GM15510 (cell line): Measurements from ENCODE around the gene CTIF.

Experiments used
- POLR2A ChIP-seq: IDR thresholded peaks from 3 replicates; pipeline ENCODE4 v1.6.1; 2011; ENCODE audit warnings: borderline replicate concordance; ENCODE audit not compliant: insufficient read length; ENCODE audit errors: extremely low read depth

Gene CTIF

GRCh38 chr18:48850822-48851598 is 312.2 kb downstream of the CTIF start:
- no peak for TF ChIP-seq POLR2A

DNA sequence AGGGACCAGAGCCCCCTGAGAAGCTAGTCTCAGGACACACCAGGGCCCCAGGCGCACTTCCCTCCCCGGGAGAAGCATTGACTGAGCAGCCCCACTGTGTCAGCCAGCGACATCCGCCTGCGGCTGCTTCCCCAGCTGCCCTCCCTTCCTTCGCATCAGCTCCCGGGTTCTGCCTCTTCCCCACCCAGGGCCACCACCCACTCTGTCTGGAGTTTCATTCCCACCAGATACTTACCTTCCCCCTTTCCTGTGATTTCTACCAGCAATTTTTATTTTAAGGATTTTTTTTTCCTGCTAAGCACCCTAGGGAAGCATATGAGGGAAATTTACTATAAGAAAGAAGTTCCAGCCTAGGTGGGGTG is 312.7 kb downstream of the CTIF start:
- no peak for TF ChIP-seq POLR2A

GRCh38 chr18:48852292-48852691 is 313.5 kb downstream of the CTIF start:
- TF ChIP-seq POLR2A = no peak

DNA sequence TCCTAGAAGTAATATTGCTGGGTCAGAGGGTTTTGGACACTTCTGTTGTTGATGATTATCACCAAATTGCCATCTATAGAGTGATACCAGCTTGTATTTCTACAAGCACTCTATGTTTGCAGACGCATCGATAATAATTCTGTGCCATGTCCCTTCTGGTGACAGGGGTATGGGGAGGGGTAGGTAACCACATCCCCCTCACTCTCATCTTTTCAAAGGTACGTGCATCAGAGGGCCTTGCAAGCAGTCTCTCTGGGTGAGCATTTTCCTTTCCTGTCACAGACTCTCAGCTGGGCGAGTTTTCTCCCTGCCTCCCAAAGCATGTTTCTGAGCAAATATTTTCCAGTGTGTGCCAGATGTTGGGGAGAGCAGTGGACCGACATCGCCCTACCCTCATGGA is 314.0 kb downstream of the CTIF start:
- no peak for TF ChIP-seq POLR2A

DNA sequence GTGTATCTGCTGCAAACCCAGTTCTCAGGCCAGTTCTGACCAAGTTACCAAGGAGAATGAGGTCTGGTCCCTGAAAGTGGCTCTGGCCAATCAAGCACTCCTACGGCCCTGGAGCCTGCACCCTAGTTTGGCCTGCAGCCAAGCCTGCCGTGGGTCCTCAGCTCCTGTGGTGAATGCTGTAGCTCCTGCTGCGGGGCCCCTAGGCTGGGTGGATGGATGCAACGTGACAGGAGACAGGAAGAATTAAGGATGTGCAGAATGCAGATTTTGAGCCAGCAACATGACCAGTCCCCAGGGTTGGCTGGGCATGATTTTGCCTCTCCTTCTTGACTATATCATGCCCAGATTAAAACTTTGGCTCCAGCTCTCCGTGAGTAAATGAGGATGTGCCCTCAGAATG is 314.8 kb downstream of the CTIF start:
- TF ChIP-seq POLR2A = no peak

GRCh38 chr18:48854780-48855179 is 315.9 kb downstream of the CTIF start:
- no peak for TF ChIP-seq POLR2A

DNA sequence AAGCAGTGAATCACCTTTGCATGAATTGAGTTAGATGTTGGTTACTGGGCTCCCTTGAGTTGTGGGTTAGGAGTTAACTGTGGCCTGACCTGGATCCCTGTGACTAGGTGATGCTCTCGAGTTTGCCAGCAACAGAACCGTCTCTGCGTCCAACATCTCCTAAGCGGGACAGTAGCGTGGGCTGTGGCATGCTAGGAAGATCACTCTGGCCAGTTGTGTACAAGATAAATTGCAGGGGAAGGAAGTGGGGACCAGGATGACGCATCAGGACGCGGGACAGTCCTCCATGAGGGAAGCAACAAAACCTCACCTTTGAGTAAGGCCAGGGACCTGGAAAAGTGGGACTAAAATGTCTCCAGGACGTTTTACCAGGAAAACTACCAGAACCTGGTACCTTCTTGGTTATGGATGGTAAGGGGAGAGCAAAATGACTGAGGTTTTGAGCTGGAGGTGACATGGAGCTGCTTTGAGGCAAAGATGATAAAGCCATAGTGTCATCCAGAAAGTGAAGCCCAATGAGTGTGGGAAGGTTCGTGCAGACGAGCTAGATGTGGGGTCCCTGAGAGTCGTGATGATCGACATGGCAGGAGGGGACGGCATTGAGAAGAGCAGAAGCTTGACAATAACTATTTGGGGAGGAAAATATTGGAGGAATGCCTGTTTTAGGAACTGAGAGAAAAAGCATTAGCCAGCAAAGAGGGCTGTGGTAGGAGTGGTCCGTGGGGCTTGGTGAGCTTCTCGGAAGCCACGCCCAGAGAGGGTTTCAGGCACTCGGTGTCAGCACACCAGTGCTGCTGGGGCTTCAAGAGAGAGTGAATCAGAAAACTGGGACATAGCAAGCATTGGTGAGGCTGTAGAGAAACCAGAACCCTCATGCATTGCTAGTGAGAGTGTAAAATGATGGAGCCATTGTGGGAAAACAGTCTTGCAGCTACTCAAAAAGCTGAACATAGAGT is 316.9 kb downstream of the CTIF start:
- TF ChIP-seq POLR2A = no peak

DNA sequence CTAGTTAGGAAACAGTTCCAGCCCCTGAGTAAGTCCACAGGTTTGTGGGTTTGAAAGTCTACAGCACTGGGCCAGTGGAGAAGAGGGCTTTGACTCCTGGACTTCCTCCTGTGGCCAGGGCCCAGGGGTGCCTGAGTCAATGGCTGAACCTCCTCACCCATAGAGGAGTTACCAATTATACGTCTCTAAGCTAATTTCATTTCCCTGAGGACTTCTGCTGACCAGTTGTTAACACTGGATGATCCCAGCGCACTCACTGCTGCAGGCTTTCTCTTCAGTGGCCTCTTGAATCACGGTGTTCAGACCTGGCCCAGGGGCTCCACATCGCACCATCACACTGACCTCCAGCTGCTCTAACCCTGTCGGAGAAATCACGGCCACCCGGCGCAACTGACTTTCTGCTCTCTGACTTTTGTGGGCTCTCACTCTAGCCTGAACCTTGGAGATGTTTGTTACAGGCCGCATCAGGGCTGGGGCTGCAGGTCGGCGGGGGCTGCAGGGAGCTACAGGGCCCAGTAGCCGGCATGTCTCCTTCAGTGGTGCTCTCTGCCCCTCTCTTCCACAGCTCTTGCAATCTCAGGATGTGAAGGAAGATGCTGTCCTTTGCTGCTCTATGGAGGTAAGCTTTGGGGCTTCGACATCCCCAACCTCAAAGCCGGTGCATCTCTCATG is 318.3 kb downstream of the CTIF start:
- TF ChIP-seq POLR2A = no peak

DNA sequence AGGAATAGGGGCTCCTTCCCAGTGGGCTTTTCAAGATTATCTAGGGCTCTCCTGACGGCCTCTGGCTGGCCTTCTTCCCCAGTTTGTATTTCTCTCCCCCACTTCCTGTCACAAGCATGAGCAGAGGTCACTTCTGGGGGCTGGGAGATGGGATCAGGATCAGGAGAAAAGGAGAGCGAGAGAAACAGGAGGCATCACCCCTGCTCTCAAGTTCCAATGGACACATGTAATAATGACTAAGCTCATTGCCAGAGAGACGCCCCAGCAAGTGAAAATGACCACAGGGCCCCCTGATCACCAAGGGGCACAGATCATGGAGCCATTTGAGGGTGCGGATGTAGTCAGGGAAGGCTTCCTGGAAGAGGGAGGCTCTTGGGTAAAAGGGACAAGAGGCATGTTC is 319.8 kb downstream of the CTIF start:
- TF ChIP-seq POLR2A = no peak

DNA sequence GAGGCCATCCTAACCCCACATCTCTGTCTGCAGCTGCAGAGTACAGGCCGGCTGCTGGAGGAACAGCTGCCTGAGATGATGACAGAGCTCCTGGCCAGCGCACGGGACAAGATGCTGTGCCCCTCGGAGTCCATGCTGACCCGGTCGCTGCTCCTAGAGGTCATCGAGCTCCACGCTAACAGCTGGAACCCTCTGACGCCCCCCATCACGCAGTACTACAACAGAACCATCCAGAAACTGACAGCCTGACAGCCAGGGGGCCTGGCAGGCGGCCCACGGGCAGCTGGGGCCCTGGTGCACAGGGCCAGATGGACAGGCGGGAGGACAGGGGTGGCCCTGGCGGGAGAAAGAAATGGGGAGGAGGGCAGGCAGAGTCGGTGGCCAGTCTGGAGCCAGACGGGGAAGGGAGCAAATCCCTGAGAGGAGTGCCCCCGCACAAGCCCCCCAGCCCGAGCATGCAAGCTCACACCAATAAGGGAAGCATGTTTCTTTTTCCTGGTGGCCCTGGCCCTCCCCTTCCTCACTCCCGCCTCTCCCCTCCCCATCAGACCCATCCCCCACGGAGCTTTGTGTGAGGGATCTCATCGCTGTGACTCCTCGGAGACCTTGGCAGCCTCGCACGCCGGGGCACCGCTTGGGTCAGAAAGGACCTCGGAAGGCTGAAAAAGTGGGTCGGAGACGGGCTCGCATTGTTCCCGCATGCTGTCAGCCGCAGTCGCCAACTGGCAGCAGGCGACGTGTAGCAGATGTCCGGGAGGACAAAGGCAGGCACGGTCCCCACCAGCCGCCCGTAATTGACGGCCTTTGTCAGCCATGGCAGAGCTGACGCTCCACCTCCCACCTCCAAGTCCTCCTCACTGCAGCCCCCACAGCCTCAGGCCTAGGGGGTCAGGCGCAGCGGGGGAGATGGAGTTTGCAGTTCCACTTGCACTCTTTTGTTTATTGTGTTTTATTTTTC is 320.8 kb downstream of the CTIF start:
- TF ChIP-seq POLR2A = no peak

GRCh38 chr18:48860269-48861180 is 321.7 kb downstream of the CTIF start:
- TF ChIP-seq POLR2A = no peak

- no peak for TF ChIP-seq POLR2A
These were observed 322.4 kb downstream of the CTIF start for GRCh38 chr18:48861181-48861708.

- TF ChIP-seq POLR2A = no peak
These were observed 323.3 kb downstream of the CTIF start for GRCh38 chr18:48862132-48862531.
